Esophagus (tissue), 2 donors: ENCODE measurements around the gene SYT7. TPM values are rescaled to one million over a fixed set of nuclear protein-coding genes. Genes with fewer than 3 reads are reported as not detected.

Source experiments
- H3K27ac ChIP-seq, 2 donors: one replicate each; pipeline ENCODE4 v1.5.1; 2013; ENCODE audit warnings: low read depth in 2 of 2, mild to moderate bottlenecking in 2 of 2, inconsistent platforms in 1 of 2, low read length in 1 of 2, moderate library complexity in 1 of 2
- H3K27me3 ChIP-seq, 2 donors: one replicate each; pipeline ENCODE4 v1.6.1; 2013; ENCODE audit warnings: low read length in 2 of 2, control low read depth in 1 of 2, mild to moderate bottlenecking in 1 of 2; ENCODE audit not compliant: insufficient read depth in 2 of 2, control insufficient read depth in 1 of 2
- H3K36me3 ChIP-seq, 2 donors: one replicate each; pipeline ENCODE4 v1.6.1; 2013; ENCODE audit warnings: low read length in 1 of 2; ENCODE audit not compliant: control insufficient read depth in 2 of 2, insufficient read depth in 2 of 2
- H3K4me1 ChIP-seq, 2 donors: one replicate each; pipeline ENCODE4 v1.6.1; 2013; ENCODE audit warnings: low read length in 1 of 2; ENCODE audit not compliant: control insufficient read depth in 2 of 2, insufficient read depth in 2 of 2
- H3K4me3 ChIP-seq, 2 donors: one replicate each; pipeline ENCODE4 v1.5.1; 2013; ENCODE audit warnings: low read length in 2 of 2, mild to moderate bottlenecking in 2 of 2, low read depth in 1 of 2, moderate library complexity in 1 of 2
- H3K9me3 ChIP-seq, 2 donors: one replicate each; pipeline ENCODE4 v1.6.1; 2013; ENCODE audit warnings: mild to moderate bottlenecking in 2 of 2, low read depth in 1 of 2, low read length in 1 of 2, moderate library complexity in 1 of 2; ENCODE audit not compliant: control insufficient read depth in 2 of 2, insufficient read depth in 1 of 2
- WGBS, 2 donors: extraction: QIAGEN DNeasy Blood & Tissue Kit; methylation state at CpG; one replicate each; pipeline ENCODE4 v1.1.7; 2013; 5-methylcytosine and 5-hydroxymethylcytosine counted together
- polyA plus RNA-seq, 2 donors: library from polyadenylated mRNA; stranded (reverse); fragments of 200-250 nt; gene quantifications; one replicate each; pipeline ENCODE4 v1.2.3, GENCODE V29; 2013
- donor health status: healthy with polysubstance abuse.
- donor health status: Bipolar disorder and iron deficiency.

The SYT7 gene
- polyA plus RNA-seq, 2 donors = 1.3 to 2.2 TPM

- no peaks in the 10 kb centered on the region for H3K9me3 ChIP-seq
- WGBS, 2 donors = 3 to 8% methylated on average over 24 to 30 of the region's 30 CpGs
- peaks cover 9 to 21% of the 10 kb centered on the region in 2 donors for H3K4me1 ChIP-seq
- no peaks in the 10 kb centered on the region for H3K27me3 ChIP-seq
- H3K27ac ChIP-seq = peak overlapping the region; percentile 16 to 52
- H3K36me3 ChIP-seq = no peaks in the 10 kb centered on the region
- H3K4me3 ChIP-seq = peak overlapping the region; percentile 38 to 40
Observed at GRCh38 chr11:61587951-61588727, 7.3 kb upstream of the SYT7 start.

- H3K4me3 ChIP-seq = peak overlapping the region; percentile 38 to 48
- no peaks in the 10 kb centered on the region for H3K36me3 ChIP-seq
- H3K27ac ChIP-seq = peak overlapping the region in 1 of 2 donors; percentile 16
- no peaks in the 10 kb centered on the region for H3K9me3 ChIP-seq
- 4 to 6% methylated on average over 34 to 41 of the region's 41 CpGs for WGBS, 2 donors
- H3K4me1 ChIP-seq = peaks cover 9 to 21% of the 10 kb centered on the region in 2 donors
- H3K27me3 ChIP-seq = no peaks in the 10 kb centered on the region
Observed at GRCh38 chr11:61587541-61587941, 6.7 kb upstream of the SYT7 start.

- H3K36me3 ChIP-seq = no peaks in the 10 kb centered on the region
- no peaks in the 10 kb centered on the region for H3K27me3 ChIP-seq
- peak overlapping the region in 1 of 2 donors; percentile 38 for H3K4me3 ChIP-seq
- 50 to 55% methylated on average over 13 of the region's 13 CpGs for WGBS, 2 donors
- peak overlapping the region; percentile 16 to 31 for H3K27ac ChIP-seq
- peaks cover 9 to 23% of the 10 kb centered on the region in 2 donors for H3K4me1 ChIP-seq
- H3K9me3 ChIP-seq = no peaks in the 10 kb centered on the region
Observed at GRCh38 chr11:61586792-61587430, 6.0 kb upstream of the SYT7 start.

DNA sequence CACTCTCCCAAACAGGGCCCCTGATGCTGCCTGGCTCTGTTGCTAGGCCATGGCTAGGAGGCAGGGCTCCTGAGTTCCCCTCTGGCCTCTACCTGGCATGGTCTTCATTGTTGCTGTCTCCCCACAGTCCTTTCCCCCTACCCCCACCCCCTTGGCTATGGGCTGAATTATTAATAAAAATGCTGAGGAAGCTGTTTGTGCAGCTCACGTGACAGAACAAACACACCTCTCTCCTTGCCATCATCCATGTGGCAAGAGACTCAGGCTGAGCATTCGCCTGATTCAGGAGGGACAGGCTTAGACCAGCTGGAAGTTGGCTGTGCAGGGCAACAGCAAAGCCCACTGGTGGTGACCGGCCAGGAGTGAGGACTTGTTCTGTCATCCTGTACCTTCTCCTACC is 4.2 kb upstream of the SYT7 start:
- Histone ChIP-seq H3K36me3 (no peaks in the 10 kb centered on the region), H3K9me3 (no peaks in the 10 kb centered on the region), H3K4me3 (no peak overlapping the region), H3K27me3 (peaks cover 0 to 3% of the 10 kb centered on the region in 2 donors), H3K27ac (no peak overlapping the region), H3K4me1 (peaks cover 11 to 27% of the 10 kb centered on the region in 2 donors)
- 63 to 69% methylated on average over 3 of the region's 3 CpGs for WGBS, 2 donors

GRCh38 chr11:61581931-61582330 is 1.1 kb upstream of the SYT7 start:
- H3K27ac ChIP-seq = no peak overlapping the region
- no peaks in the 10 kb centered on the region for H3K9me3 ChIP-seq
- peaks cover 7 to 10% of the 10 kb centered on the region in 2 donors for H3K4me1 ChIP-seq
- peaks cover 0 to 9% of the 10 kb centered on the region in 2 donors for H3K27me3 ChIP-seq
- H3K4me3 ChIP-seq = no peak overlapping the region
- WGBS, 2 donors = 47 to 52% methylated on average over 2 of the region's 2 CpGs
- no peaks in the 10 kb centered on the region for H3K36me3 ChIP-seq

- Histone ChIP-seq H3K27me3 (peaks cover 0 to 9% of the 10 kb centered on the region in 2 donors), H3K9me3 (no peaks in the 10 kb centered on the region), H3K27ac (no peak overlapping the region), H3K4me1 (peaks cover 6 to 7% of the 10 kb centered on the region in 2 donors), H3K4me3 (peak overlapping the region; percentile 35 to 61), H3K36me3 (no peaks in the 10 kb centered on the region)
- WGBS, 2 donors = 2 to 3% methylated on average over 34 to 60 of the region's 60 CpGs
Observed at GRCh38 chr11:61580271-61580888, 496 bp downstream of the SYT7 start.

DNA sequence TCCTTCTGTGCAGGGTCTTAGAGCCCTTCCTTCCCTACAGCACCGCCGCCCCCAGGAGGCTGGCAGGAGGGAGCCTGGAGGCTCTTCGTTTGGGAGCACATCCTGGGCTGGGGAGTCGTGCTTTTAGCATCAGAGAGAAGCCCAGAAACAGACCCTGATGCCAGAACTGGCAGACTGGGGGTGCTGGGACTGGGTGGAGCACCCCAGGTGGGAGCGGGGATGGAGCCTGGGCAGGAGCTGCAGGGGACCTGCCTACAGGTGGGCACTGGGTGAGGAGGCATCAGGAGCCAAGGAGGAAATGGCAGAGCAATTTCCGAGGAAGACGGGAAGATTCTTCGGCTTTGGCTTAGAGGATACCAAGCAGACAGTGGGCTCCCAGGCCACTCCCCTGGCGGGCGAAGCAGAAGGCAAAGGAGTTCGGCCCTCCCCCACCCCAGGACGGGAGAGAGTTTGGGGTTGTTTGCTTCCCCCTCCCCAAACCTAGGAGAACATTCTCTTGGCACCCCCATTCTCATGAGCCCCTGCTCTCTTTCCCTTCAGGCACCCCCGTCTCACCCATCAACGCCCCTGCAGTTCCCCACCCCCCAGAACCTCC is 1.1 kb downstream of the SYT7 start:
- Histone ChIP-seq H3K9me3 (no peaks in the 10 kb centered on the region), H3K4me3 (peak overlapping the region; percentile 35 to 61), H3K27ac (no peak overlapping the region), H3K4me1 (peaks cover 6% of the 10 kb centered on the region in 2 donors), H3K27me3 (peaks cover 0 to 9% of the 10 kb centered on the region in 2 donors), H3K36me3 (no peaks in the 10 kb centered on the region)
- WGBS, 2 donors = 15 to 23% methylated on average over 13 to 14 of the region's 14 CpGs

GRCh38 chr11:61578819-61579675 is 1.8 kb downstream of the SYT7 start:
- peaks cover 0 to 9% of the 10 kb centered on the region in 2 donors for H3K27me3 ChIP-seq
- no peaks in the 10 kb centered on the region for H3K36me3 ChIP-seq
- H3K4me1 ChIP-seq = peaks cover 5 to 6% of the 10 kb centered on the region in 2 donors
- H3K9me3 ChIP-seq = no peaks in the 10 kb centered on the region
- no peak overlapping the region for H3K27ac ChIP-seq
- WGBS, 2 donors = 70 to 72% methylated on average over 15 of the region's 15 CpGs
- H3K4me3 ChIP-seq = no peak overlapping the region
